GM18519 (cell line): ENCODE data around the gene BFSP2.
"Not testable (repeated sequence)": the region's sequence is repeated elsewhere in the genome, so short reads cannot be mapped to it uniquely, and the experiment has no call there.

Experiments
- ATAC-seq: cut with Tn5 transposase; IDR thresholded peaks from one replicate; pipeline ENCODE4 v1.9.1; 2021; ENCODE audit warnings: mild to moderate bottlenecking, moderate library complexity; ENCODE audit not compliant: unreplicated experiment, low FRiP score

BFSP2 gene

DNA sequence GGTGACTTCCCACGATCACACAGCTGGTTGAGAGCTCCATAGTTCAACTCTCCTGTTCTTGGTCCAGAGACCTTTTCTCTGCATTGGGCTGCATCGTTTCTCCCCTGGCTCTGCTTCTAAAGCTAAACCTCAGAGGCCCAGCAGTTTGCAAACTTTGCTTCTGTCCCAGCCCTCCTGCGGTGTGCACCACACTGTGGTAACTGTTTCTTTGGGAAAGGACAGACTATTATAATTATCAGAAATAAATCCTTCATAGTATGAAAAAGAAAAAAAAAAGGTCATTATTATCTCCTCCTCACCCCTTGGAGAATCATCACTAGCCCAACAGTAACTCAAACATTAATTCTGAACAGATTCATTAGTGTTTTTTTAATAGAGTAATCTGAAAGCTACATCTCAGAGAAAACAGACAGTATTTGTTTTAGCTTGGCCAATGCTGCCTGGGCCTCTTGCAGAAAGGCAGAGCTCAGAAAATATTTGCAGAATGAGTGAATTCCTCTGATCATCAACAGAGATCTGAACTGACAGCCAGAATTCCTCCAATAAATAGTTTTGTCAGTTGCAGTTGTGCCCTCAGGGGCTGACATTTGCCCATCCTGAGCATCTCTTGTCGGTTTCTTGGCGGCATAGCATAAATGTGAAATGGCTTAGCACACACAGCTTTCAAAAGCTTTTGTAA is 52.9 kb downstream of the BFSP2 start:
- no peak for ATAC-seq

DNA sequence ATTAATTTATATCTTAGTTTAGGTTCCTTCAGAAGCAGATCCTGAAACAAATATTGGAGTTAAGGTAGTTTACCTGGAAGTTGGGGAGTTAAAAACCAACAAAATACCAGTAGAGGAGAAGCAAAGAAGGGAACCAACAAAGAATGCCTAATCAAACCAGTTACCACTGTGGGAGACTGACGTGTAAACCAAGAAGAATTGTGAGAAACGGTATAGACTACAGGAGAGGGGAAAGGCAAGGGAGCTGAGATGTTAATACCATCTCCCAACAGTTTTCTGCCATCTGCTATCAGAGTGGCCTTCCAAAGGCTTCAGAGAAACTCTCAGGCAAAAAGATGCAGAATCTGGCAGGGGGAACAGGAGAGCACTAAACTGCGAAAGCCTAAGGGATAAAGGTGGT is 53.5 kb downstream of the BFSP2 start:
- ATAC-seq, result no peak

DNA sequence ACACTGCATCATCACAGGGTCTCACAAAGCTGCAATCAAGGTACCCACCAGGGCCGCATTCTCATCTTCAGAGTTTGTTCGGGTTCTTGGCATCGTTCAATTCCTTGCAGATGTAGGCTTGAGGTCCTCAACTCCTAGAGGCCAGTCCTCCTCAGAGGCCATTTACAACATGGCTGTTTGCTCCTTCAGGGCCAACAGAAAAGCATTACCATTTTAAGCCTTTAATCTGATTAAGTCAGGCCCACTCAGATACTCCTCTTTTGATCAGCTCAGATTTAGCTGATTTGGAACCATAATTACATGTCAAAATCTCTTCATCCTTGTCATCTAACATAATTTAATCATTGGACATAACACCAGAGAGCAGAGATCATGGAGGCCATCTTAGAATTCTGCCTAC is 55.4 kb downstream of the BFSP2 start:
- no peak for ATAC-seq

DNA sequence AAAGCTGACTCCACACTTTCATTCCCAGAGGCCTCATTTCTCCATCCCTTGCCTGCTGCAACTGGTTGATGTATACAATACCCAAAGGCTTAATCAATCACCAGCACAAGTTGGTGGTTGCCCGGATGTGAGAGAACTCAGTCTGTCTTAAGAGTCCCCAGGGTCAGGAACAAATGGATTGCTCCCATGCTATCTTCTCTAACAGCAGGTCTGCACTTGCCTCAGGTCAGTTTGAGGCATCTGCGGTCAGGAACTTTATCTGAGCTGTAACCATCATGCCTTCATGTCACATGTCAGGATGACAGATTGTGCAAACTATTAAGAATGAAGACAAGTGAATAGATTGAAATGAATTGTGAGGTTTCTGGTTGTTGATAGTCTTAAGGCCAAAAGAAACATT is 56.1 kb downstream of the BFSP2 start:
- no peak for ATAC-seq

DNA sequence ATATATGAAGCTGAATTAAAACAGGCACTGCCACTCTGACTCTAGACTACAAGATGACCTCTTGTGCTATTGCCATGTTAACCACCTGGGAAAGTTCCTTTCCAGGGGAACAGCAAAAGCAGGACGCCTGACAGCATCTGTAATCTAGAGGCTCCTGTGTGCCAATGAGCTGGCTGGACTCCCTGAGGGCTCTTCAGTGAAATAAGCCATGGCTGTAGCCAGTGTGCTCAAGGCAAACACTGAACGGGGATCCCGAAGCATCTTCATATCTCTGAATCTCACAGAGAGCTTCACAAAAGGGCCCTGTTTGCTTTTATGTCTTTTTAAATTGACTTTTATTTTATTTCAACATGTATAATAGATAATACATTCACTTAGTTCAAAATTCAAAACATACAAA is 57.2 kb downstream of the BFSP2 start:
- ATAC-seq, result no peak

DNA sequence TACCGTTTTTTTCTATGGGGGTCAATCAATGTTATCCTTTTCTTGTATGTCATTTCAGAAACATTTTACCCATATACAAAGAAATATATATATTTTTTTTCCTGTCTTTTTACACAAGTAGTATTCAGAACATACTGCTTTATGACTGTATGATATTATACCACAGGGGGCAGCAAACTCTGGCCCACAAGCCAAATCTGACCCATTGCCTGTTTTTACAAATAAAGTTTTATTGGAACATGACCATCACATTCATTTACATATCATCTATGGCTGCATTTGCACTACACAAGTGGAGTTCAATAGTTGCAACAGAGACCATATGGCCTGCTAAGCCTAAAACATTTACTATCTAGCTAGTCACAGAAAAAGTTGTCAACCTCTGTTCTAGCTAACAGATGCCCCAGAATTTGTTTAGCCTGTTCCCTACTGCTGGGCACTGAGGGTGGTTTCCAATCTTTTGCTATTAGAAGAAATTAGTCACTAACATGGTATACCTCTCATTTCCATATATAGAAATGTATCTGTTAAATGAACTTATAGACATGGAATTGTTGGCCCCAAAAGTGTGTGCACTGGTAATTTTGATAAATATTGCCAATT is 57.7 kb downstream of the BFSP2 start:
- ATAC-seq, result no peak

DNA sequence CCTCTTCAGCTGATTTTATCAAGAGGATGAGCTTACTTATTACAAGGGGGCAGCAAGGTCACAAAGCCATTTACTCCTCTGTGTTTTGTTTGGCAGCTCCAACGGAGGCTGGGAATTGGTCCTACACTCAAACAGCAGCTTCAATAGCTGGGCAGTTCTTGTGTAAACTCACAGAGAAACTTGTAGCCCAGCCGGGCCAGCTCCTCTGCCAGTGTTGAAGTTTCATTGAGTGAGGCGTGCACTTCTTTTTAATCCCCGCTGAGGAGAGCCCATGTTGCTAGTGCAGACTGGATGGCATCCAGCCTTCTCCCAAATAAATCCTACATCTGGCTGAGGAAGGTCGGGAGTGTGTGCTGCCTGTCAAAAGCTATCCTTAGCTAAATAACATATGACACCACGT is 59.5 kb downstream of the BFSP2 start:
- ATAC-seq, result no peak

DNA sequence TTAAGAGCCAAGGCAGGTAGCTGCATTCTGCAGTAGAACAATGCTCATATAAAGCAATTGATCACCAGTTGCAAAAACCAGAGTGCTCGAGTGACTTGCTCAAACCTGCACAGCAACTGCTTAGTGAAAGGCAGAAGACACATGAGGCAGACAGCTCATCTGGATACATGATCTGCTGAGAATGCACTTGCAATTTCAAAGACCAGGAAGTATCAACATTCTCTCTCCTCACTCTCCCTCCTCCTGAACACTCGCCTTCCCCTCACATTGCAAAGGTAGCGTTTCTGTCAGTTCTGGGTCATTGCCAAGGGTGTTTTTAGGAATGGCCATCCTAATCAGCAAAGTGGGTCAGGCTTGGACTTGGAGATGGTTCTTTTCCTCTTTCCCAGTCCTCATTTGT is 61.0 kb downstream of the BFSP2 start:
- no peak for ATAC-seq

DNA sequence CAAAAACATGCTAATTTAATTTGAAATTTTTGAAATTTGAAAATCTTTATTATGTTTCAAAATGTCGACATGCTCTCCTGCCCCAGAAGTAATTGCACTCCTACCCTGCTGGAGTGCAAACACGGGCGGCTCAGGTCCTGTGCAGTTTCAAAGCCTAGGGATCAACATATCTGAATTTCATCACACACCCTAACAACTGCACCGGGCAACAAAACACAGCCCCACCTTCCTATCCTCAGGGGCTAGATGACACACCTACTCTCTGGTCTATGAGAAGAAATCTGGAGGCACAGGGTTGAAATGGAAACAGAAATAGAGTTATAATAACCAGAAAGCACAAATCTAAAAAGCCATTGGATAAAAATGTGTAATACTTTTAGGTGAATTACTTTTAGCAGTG is 61.4 kb downstream of the BFSP2 start:
- ATAC-seq, result no peak

DNA sequence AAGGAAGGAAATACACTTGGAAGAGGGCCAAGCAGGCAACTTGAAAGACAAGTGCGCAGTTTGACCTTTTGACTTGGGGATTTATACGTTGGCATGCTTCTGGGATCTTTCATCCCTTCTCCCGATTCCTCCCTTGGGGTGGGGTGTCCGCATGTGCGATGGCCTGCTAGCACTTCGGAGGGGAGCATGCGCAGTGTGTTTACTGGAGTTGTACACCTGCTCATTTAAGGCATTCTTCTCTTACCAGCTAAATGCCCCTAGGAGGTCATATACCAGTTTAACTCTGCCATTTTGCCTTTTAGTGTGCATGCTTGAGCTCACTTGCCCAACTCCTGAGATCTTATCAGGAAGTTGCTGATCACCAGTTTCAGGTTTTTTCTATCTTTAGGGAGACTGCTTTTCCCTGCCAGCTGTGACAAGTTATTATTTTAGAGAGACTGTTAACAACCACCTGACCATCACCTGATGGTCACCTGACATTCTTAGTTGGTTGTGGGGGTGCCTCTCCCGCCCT is 63.5 kb downstream of the BFSP2 start:
- ATAC-seq, result no peak

DNA sequence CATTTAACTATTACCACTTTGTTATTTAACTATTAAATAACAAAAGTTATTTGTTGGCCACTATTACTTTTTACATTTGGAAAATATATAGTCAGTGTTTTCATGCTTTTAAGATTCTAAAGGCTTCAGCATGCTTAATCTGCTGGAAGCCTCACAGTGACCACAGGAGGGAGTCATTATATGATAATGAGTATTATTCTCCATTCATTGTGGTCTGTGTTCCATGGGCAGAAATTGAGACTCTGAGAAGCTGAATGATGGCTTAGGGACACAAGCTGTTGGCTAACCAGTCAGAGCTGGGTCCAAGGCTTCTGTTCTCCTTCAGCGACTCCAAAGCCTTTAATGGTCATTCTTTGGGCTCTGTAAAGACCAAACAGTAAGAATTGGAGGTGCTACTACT is 64.7 kb downstream of the BFSP2 start:
- ATAC-seq, result no peak

DNA sequence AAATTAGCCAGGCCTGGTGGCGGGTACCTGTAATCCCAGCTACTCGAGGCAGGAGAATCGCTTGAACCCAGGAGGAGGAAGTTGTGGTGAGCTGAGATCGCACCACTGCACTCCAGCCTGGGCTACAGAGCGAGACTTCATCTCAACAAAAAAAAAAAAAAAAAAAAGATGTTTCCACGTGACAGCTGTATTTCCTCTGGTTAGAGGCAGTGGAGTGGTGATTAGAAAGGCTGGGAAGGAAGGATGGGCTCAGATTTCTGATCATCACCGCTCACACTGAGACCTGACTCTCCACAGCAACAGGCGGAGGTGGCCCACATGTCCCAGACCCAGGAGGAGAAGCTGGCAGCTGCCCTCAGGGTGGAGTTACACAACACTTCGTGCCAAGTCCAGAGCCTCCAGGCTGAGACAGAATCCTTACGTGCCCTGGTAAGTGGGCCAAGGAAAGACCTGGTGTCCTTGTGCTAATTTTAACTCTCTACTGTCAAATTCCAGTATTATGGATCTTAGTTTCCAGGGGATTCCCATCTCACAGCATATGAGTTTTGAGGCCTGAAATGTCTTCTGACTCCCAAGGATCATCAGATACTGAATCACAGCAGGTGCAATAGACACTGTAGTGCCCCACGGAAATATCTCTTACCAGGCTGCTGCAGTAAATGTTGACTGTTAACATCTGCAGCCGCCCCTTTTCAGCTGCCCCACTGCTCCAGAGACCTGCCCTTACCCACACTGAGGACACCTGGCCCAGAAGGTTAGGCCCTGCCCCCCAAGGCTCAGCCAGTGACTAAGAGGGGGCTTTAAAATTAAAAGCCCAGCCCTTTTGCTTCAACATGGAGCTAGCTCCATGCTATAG is 66.9 kb downstream of the BFSP2 start:
- no peak for ATAC-seq

DNA sequence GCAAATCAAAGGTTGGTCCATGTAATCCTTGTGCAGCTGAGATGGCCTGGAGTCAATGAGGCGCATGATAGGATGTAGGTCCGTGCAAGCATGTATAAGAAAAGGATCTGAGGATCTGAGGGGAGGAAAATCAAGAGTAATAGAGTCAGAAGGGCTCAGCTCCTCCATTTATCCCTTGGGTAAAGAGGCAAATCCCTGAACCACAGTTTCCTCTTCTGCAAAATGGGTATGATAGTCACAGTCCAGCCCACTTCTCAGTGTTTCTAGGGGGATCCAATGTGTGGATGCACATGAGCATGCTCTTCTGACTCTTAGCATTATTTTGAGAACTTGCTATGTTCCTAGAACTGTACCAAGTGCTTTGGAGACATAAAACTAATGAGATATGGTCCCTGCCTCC is 67.9 kb downstream of the BFSP2 start:
- ATAC-seq, result no peak

DNA sequence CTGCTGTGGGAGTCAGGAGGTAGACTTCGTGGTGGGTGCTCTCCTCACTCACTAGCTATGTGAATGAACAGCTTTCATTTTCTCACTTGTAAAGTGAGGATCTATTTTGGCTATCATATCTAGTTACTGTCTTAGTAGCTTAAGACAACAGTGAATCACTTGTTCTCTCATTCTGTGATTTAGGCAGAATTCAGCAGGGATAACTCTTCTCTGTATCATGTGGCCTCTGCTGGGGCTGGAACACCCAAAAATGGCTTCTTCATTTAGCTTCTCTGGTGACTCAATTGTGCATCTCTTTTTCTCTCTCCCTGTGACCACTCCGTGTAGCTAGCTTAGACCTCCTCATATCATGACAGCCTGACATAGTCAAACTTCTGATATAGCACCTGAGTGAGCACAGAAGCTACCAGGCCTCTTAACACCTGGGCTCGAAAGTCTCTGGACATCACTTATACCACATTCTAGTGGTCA is 68.4 kb downstream of the BFSP2 start:
- ATAC-seq, result no peak

DNA sequence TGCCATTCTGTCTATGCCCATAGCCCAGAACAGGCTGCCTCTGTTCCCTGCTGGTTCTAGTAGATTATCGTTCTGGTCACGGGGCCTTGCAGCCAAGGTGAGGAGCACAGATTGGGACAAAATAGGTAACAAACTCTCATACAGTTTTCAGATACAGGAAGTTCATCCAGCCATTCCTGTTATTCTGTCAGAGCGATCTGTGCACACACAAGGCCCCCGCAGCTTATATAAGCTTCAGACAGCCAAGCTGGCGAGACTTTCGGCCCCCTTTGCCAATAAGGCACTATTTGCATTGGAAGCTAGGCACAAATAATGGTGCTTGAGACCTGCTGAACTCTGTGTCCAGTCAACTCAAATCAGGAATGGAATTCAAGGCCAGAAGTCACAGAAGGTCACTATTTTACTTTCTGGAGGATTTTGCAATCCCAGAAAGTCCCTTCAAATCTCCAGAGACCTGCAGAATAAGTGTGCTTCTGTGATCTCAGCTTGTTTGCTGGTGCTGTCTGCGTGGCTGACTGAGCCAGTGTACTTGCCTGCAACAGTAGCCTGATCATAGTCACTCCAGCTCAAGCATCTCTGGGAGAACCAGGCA is 69.4 kb downstream of the BFSP2 start:
- ATAC-seq, result no peak

DNA sequence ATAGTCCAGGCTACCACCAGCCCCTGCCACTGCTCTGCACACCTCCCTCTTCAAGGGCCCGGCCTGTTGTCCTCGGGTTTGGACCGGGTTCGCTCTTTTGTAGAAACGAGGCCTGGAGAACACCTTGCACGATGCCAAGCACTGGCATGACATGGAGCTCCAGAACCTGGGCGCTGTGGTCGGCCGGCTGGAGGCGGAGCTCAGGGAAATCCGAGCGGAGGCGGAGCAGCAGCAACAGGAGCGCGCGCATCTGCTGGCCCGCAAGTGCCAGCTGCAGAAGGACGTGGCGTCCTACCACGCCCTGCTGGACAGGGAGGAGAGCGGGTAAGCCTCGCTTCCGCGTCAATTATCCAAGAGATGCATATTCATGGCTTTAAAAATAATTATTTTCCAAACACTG is 72.4 kb downstream of the BFSP2 start:
- no peak for ATAC-seq

DNA sequence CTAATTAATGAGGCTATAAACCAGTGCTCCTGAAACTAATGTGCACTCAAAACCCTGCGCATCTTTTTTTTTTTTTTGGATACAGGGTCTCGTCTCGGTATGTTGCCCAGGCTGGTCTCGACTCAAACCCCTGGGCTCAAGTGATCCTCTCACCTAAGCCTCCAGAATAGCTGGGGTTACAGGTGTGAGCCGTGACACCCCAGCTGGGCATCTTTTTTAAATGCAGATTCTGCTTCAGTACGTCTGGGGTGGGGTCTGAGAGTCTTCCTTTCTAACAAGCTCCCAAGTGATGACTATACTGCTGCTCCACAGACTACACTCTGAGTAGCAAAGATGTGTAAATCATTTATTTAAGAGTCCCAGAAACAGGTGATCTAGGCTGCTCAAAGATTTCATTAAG is 73.0 kb downstream of the BFSP2 start:
- no peak for ATAC-seq

DNA sequence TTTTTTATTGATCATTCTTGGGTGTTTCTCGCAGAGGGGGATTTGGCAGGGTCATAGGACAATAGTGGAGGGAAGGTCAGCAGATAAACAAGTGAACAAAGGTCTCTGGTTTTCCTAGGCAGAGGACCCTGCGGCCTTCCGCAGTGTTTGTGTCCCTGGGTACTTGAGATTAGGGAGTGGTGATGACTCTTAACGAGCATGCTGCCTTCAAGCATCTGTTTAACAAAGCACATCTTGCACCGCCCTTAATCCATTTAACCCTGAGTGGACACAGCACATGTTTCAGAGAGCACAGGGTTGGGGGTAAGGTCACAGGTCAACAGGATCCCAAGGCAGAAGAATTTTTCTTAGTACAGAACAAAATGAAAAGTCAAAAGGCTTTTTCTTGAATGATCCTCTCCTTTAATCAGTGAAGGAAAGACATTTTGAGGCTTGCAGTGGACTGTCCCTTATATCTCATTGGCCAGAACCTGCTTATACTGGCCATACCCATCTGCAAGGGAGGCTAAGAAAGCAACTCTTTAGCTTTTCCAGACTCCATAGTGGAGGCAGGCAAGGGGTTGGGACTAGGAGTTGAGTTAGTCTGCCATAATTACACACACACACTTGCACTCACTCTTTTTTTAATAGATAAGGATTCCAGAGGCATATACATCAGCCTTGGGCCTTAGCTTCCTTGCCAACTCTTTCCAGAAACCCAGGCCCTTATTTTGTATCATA is 73.8 kb downstream of the BFSP2 start:
- not testable (repeated sequence) for ATAC-seq

DNA sequence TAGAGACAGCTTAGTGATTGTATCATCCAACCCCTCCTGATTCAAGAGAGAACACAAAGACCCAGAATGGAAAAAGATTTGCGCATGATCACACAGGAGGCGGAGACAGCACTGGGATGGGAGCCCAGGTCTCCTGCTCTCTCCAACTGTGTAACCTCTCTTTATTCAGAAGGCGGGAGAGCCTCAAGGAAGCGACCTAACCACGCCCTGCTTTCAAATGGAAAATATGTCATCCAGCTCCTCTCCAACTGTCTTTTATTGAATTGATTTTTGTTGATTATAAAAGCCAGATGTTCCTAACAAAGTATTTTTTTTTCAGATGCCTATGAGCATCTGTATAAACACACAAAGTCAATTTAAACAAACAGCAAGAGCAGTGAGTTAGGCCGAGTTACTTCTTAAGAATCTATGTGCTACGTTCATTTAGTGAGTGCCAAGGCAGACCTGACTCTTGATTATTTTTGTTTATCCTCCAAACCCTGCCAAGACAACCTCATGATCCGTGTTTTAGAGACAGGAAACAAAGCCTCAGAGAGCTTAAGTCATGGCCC is 74.5 kb downstream of the BFSP2 start:
- ATAC-seq, result no peak

DNA sequence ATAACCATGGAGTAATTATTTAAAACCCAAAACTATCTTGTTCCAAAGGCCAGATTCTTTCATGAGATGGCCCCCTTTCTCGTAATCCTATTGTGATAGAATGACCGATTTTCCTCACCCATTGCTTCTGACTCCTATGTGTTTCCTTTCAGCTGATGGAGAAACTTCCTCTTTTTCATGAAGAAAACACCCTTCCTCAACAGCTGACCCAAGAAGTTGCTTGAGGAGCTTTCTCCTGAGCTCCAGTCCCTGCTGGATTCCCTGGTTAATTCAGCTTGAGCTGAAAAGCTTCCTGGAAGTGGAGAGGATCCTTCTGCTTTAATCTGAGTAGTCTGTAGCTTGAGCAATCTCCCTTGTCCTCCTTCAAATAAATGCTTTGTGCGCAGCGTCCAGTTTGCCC is 75.0 kb downstream of the BFSP2 start:
- no peak for ATAC-seq
